HCT116 (cell line): ENCODE data around the gene THYN1. TPM values are rescaled to one million over a fixed set of nuclear protein-coding genes. Genes with fewer than 3 reads are reported as not detected.

Source experiments
- ATAC-seq: fragments of 200-7000 bp; cut with Tn5 transposase; 2 replicates; pipeline ENCODE4 v1.9.1; 2020; ENCODE audit warnings: mild to moderate bottlenecking, moderate library complexity
- BruUV-seq: library from RNA; stranded (reverse); fragments of 400-500 nt; replicated peaks from 2 replicates; lab custom pipeline; 2021; lab: Mats Ljungman, UMichigan
- CTCF ChIA-PET: fragments of 300-600 bp; sonication (Branson Sonifier 250); formaldehyde crosslinking; loops from one replicate; lab custom pipeline; 2021; ENCODE audit warnings: antibody characterized with exemption; lab: Charles Lee
- POLR2A ChIA-PET: fragments of 300-600, 350-600 bp; sonication (Branson Sonifier 250); formaldehyde crosslinking; loops from one replicate; lab custom pipeline; 2021; ENCODE audit warnings: antibody characterized with exemption; lab: Charles Lee
- RAD21 ChIA-PET, 2 experiments: fragments of 300-600 bp; sonication (Branson Sonifier 250); formaldehyde crosslinking; loops; one replicate each; lab custom pipeline; 2023; ENCODE audit warnings: low total read pairs in 2 of 2; ENCODE audit not compliant: uncharacterized antibody in 2 of 2, unreplicated experiment in 2 of 2, low non-redundant PET in 1 of 2; lab: Charles Lee
- DNase-seq: peaks from one replicate; pipeline ENCODE4 v3.0.0-alpha.2; 2010; ENCODE audit warnings: low read depth, low spot score
- H2AFZ ChIP-seq: fragments of 200-600 bp; shearing (Covaris generic), sonication (generic); 2 replicates; pipeline ENCODE4 v1.6.1; 2017; ENCODE audit warnings: low read depth, mixed run types, mixed read lengths, antibody characterized with exemption, low read length; ENCODE audit not compliant: poor library complexity, severe bottlenecking
- H3K27ac ChIP-seq: 2 replicates; pipeline ENCODE4 v1.5.1; 2012; ENCODE audit warnings: low read depth, low read length
- H3K27me3 ChIP-seq: fragments of 200-600 bp; sonication (generic); 2 replicates; pipeline ENCODE4 v1.6.1; 2016; ENCODE audit warnings: mixed run types, low read length, mixed read lengths; ENCODE audit not compliant: insufficient read depth
- H3K36me3 ChIP-seq, 2 experiments: fragments of 200-500 bp in 1 of 2; fragments of 200-600 bp in 1 of 2; sonication (Bioruptor generic) in 1 of 2; sonication (generic) in 1 of 2; 2 replicates each; pipeline versions ENCODE4 v1.5.1 to v1.6.1; 2014 to 2016; ENCODE audit warnings: low read length in 2 of 2, inconsistent platforms in 1 of 2, mixed read lengths in 1 of 2, mixed run types in 1 of 2; ENCODE audit not compliant: insufficient read depth in 2 of 2, control insufficient read depth in 1 of 2
- H3K4me1 ChIP-seq, 2 experiments: fragments of 200-600 bp in 1 of 2; sonication (generic) in 1 of 2; 2 replicates each; pipeline versions ENCODE4 v1.5.1 to v1.6.1; 2012 to 2017; ENCODE audit warnings: low read length in 2 of 2, inconsistent platforms in 1 of 2, mild to moderate bottlenecking in 1 of 2, mixed read lengths in 1 of 2, mixed run types in 1 of 2, moderate library complexity in 1 of 2; ENCODE audit not compliant: insufficient read depth in 2 of 2, control insufficient read depth in 1 of 2
- H3K4me2 ChIP-seq: fragments of 200-600 bp; sonication (generic); 2 replicates; pipeline ENCODE4 v1.6.1; 2017; ENCODE audit warnings: mixed run types, low read length, mixed read lengths
- H3K4me3 ChIP-seq, 2 experiments: fragments of 200-600 bp in 1 of 2; sonication (generic) in 1 of 2; replicated peaks in 1 of 2; 2 replicates each; pipeline ENCODE4 v1.5.1; 2011 to 2016; ENCODE audit warnings: low read length in 2 of 2, control low read depth in 1 of 2, low read depth in 1 of 2, mild to moderate bottlenecking in 1 of 2, mixed read lengths in 1 of 2, mixed run types in 1 of 2
- H3K79me2 ChIP-seq: fragments of 200-600 bp; sonication (generic); 2 replicates; pipeline ENCODE4 v1.6.1; 2017; ENCODE audit warnings: mild to moderate bottlenecking, mixed run types, low read length, moderate library complexity, mixed read lengths; ENCODE audit not compliant: insufficient read depth
- H3K9ac ChIP-seq: fragments of 200-600 bp; sonication (generic); 2 replicates; pipeline ENCODE4 v1.6.1; 2016; ENCODE audit warnings: low read length, mixed read lengths
- H3K9me2 ChIP-seq: fragments of 200-600 bp; sonication (generic), shearing (Covaris generic); 2 replicates; pipeline ENCODE4 v1.6.1; 2017; ENCODE audit warnings: mixed run types, mild to moderate bottlenecking, moderate library complexity; ENCODE audit not compliant: insufficient read depth
- H3K9me3 ChIP-seq, 2 experiments: fragments of 200-500 bp in 1 of 2; fragments of 200-600 bp in 1 of 2; sonication (Bioruptor generic) in 1 of 2; sonication (generic) in 1 of 2; 2 replicates each; pipeline ENCODE4 v1.6.1; 2014 to 2017; ENCODE audit warnings: low read length in 2 of 2, mixed read lengths in 2 of 2, inconsistent platforms in 1 of 2, low read depth in 1 of 2, mild to moderate bottlenecking in 1 of 2, mixed run types in 1 of 2, moderate library complexity in 1 of 2; ENCODE audit not compliant: control insufficient read depth in 1 of 2, insufficient read depth in 1 of 2
- H4K20me1 ChIP-seq: fragments of 200-600 bp; sonication (generic), shearing (Covaris generic); 2 replicates; pipeline ENCODE4 v1.6.1; 2017; ENCODE audit warnings: mixed run types, mild to moderate bottlenecking, moderate library complexity; ENCODE audit not compliant: insufficient read depth
- CTCF ChIP-seq, 3 experiments: fragments of 200-600 bp in 1 of 3; sonication (generic) in 1 of 3; IDR thresholded peaks in 2 of 3; conservative IDR thresholded peaks in 1 of 3; 2 replicates each; pipeline ENCODE4 v1.5.1; 2012 to 2017; ENCODE audit warnings: low read depth in 2 of 3, low read length in 2 of 3, antibody characterized with exemption in 1 of 3, borderline replicate concordance in 1 of 3, control low read depth in 1 of 3, mild to moderate bottlenecking in 1 of 3, mixed read lengths in 1 of 3, mixed run types in 1 of 3, moderate library complexity in 1 of 3; ENCODE audit not compliant: insufficient read depth in 1 of 3
- EGR1 ChIP-seq: IDR thresholded peaks from 2 replicates; pipeline ENCODE4 v1.6.1; 2012; ENCODE audit warnings: low read depth
- ELF1 ChIP-seq: IDR thresholded peaks from 2 replicates; pipeline ENCODE4 v1.6.1; 2012; ENCODE audit warnings: low read depth, borderline replicate concordance
- EZH2phosphoT487 ChIP-seq: fragments of 200-600 bp; IDR thresholded peaks from 2 replicates; pipeline ENCODE4 v1.6.1; 2018; ENCODE audit warnings: antibody characterized with exemption, borderline replicate concordance
- POLR2A ChIP-seq: IDR thresholded peaks from 2 replicates; pipeline ENCODE4 v1.7.0; 2011; ENCODE audit warnings: borderline replicate concordance; ENCODE audit not compliant: insufficient read depth, insufficient read length; ENCODE audit errors: extremely low read depth
- POLR2AphosphoS5 ChIP-seq: IDR thresholded peaks from 2 replicates; pipeline ENCODE4 v1.6.1; 2011; ENCODE audit warnings: mild to moderate bottlenecking, low read depth, low read length, moderate library complexity
- RAD21 ChIP-seq: IDR thresholded peaks from 2 replicates; pipeline ENCODE4 v1.6.1; 2012; ENCODE audit warnings: low read depth, mild to moderate bottlenecking
- SP1 ChIP-seq: IDR thresholded peaks from 2 replicates; pipeline ENCODE4 v1.6.1; 2012; ENCODE audit warnings: low read depth
- YY1 ChIP-seq: IDR thresholded peaks from 2 replicates; pipeline ENCODE4 v1.6.1; 2011; ENCODE audit warnings: low read length, low read depth, moderate library complexity, mild to moderate bottlenecking; ENCODE audit not compliant: insufficient replicate concordance; ENCODE audit errors: extremely low read depth
- intact Hi-C: fragments of 100-400 bp; cut with micrococcal nuclease; formaldehyde crosslinking; loops from 2 replicates; pipeline ENCODE4 v1.10.0; 2022
- total RNA-seq: library from RNA; stranded (reverse); gene quantifications from one replicate; pipeline ENCODE4 v1.2.1, GENCODE V29; 2021; ENCODE audit not compliant: unreplicated experiment

THYN1 gene
- total RNA-seq, 1 experiment from 2014 or later: 32.2 TPM

DNA sequence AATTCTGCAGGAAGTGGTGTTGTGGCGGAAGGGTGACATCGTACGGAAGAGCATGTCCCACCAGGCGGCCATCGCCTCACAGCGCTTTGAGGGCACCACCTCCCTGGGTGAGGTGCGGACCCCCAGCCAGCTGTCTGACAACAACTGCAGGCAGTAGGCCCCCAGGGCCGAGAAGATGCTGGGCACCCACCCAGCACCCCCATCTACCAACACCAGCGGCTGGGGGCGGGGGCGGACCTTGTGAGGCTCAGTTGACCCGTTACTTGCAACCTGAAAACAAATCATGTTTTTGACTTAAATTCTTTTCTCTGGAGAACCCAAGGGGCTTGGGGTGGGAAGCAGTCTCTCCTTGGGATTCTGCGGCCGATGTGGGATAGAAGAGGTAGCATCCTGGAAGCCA lies 7.7 kb downstream of the THYN1 start:
- POLR2A ChIA-PET: no interaction called here
- H3K9me3 ChIP-seq: no peaks in the 10 kb centered on the region
- RAD21 ChIA-PET: no interaction called here
- TF ChIP-seq YY1 (no peak), POLR2AphosphoS5 (no peak)
- H3K9me2 ChIP-seq: no peaks in the 10 kb centered on the region
- intact Hi-C loops: no loop called here
- CTCF ChIA-PET: no interaction called here
- no peak overlapping the region for H3K4me2 ChIP-seq
- H3K9ac ChIP-seq: no peak overlapping the region
- H3K4me3 ChIP-seq: no peak overlapping the region
- DNase-seq (no peak), ATAC-seq (no peak)
- no peaks in the 10 kb centered on the region for H3K27me3 ChIP-seq
- no TSS peak for BruUV-seq
- peaks cover 19 to 24% of the 10 kb centered on the region in 2 experiments for H3K36me3 ChIP-seq
- no peak overlapping the region for H2AFZ ChIP-seq
- H3K27ac ChIP-seq: no peak overlapping the region
- H3K79me2 ChIP-seq: no peaks in the 10 kb centered on the region
- no peaks in the 10 kb centered on the region for H4K20me1 ChIP-seq
- H3K4me1 ChIP-seq: no peaks in the 10 kb centered on the region

DNA sequence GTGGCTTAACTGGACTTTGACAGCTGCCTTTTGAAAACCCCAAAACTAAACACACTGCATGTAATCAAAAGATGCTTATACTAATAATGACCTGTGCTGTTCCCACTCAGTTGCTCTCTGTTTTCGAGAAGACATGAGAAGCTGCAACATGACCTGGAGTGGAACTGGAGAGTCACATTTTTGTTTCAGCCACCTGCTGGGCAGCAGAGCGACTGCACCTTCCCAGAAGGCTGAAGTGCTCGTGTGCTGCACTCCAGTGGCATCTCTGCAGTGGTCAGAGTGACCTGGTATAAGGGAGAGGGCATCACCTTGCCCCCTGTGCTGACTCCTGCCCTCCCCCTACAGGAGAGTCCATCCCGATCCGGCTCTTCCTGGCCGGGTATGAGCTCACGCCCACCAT lies 8.6 kb downstream of the THYN1 start:
- intact Hi-C loops: no loop called here

More for the DNA sequence above, 8.6 kb downstream of the THYN1 start:
- no peak overlapping the region for H3K9ac ChIP-seq
- H3K79me2 ChIP-seq: no peaks in the 10 kb centered on the region
- no peak overlapping the region for H3K27ac ChIP-seq
- RAD21 ChIA-PET: no interaction called here
- H3K9me3 ChIP-seq: no peaks in the 10 kb centered on the region
- H2AFZ ChIP-seq: no peak overlapping the region
- no peak overlapping the region for H3K4me3 ChIP-seq
- no peaks in the 10 kb centered on the region for H3K27me3 ChIP-seq
- H3K36me3 ChIP-seq: peaks cover 19 to 24% of the 10 kb centered on the region in 2 experiments
- POLR2A ChIA-PET: no interaction called here
- H4K20me1 ChIP-seq: no peaks in the 10 kb centered on the region
- no peak for TF ChIP-seq EGR1
- TF ChIP-seq EZH2phosphoT487: no peak
- no peak for TF ChIP-seq POLR2A
- no peak for TF ChIP-seq ELF1
- TF ChIP-seq RAD21: peak; percentile 29; the same call in 1 of the 2 replicates
- peak; percentile 33 to 60 (median 47); a peak in 5 of 6 replicates for TF ChIP-seq CTCF (IDR thresholded peaks at IDR 0.05 in 2 of 3, conservative IDR thresholded peaks at IDR 0.05 in 1 of 3; ENCODE audit: borderline replicate concordance in 1 of 3, insufficient read depth in 1 of 3, low read depth in 2 of 3, low read length in 2 of 3)
- TF ChIP-seq SP1: no peak
- DNase-seq (no peak), ATAC-seq (peak; percentile 87)
- H3K9me2 ChIP-seq: no peaks in the 10 kb centered on the region
- no TSS peak for BruUV-seq
- CTCF ChIA-PET: interaction anchor here (1.4 kb wide), 1 partner anchor 20 kb away, joined by 3 read pairs; the partner anchor contains the start of genes NCAPD3 and VPS26B
- H3K4me1 ChIP-seq: no peaks in the 10 kb centered on the region
- no peak overlapping the region for H3K4me2 ChIP-seq
